WTC11 (cell line): ENCODE measurements around the gene CRELD1. TPM values are rescaled to one million over a fixed set of nuclear protein-coding genes. Genes with fewer than 3 reads are reported as not detected.

Source experiments
- CBFB ChIP-seq: sonication (generic); formaldehyde crosslinking; IDR thresholded peaks from 2 replicates; pipeline ENCODE4 v1.8.1; 2022; ENCODE audit warnings: mild to moderate bottlenecking, low read depth, missing genetic modification reagents
- CREM ChIP-seq: sonication (generic); formaldehyde crosslinking; IDR thresholded peaks from 2 replicates; pipeline ENCODE4 v1.8.1; 2022; ENCODE audit warnings: mild to moderate bottlenecking, missing genetic modification reagents, moderate library complexity
- EMX1 ChIP-seq: fragments of 250-450 bp; sonication (Bioruptor Pico); IDR thresholded peaks from 2 replicates; pipeline ENCODE4 v1.8.0; 2021; ENCODE audit warnings: mild to moderate bottlenecking
- FOXK1 ChIP-seq: sonication (generic); formaldehyde crosslinking; IDR thresholded peaks from 2 replicates; pipeline ENCODE4 v1.8.0; 2022; ENCODE audit warnings: mild to moderate bottlenecking, moderate library complexity, missing genetic modification reagents
- GRHL2 ChIP-seq: fragments of 250-450 bp; sonication (Bioruptor Pico); IDR thresholded peaks from 2 replicates; pipeline ENCODE4 v1.8.0; 2022; ENCODE audit warnings: mild to moderate bottlenecking, moderate library complexity; ENCODE audit not compliant: insufficient replicate concordance, severe bottlenecking
- MXD4 ChIP-seq: fragments of 250-450 bp; sonication (Bioruptor Pico); IDR thresholded peaks from 2 replicates; pipeline ENCODE4 v1.8.0; 2021; ENCODE audit warnings: mild to moderate bottlenecking, moderate library complexity, borderline replicate concordance
- NFYB ChIP-seq: sonication (generic); formaldehyde crosslinking; conservative IDR thresholded peaks from 2 replicates; pipeline ENCODE4 v1.8.0; 2022; ENCODE audit warnings: low read depth, missing genetic modification reagents
- NR1H2 ChIP-seq: sonication (generic); formaldehyde crosslinking; IDR thresholded peaks from 2 replicates; pipeline ENCODE4 v1.9.0; 2021; ENCODE audit warnings: mild to moderate bottlenecking, moderate library complexity, missing genetic modification reagents
- NR2C2 ChIP-seq: sonication (generic); formaldehyde crosslinking; IDR thresholded peaks from 2 replicates; pipeline ENCODE4 v1.8.0; 2022; ENCODE audit warnings: mild to moderate bottlenecking, missing genetic modification reagents
- PRRX2 ChIP-seq: fragments of 250-450 bp; sonication (Bioruptor Pico); IDR thresholded peaks from 2 replicates; pipeline ENCODE4 v1.8.0; 2021; ENCODE audit warnings: mild to moderate bottlenecking
- SMAD3 ChIP-seq: sonication (generic); formaldehyde crosslinking; IDR thresholded peaks from 2 replicates; pipeline ENCODE4 v1.8.0; 2022; ENCODE audit warnings: missing genetic modification reagents, mild to moderate bottlenecking, borderline replicate concordance
- TEAD4 ChIP-seq: sonication (generic); formaldehyde crosslinking; IDR thresholded peaks from 2 replicates; pipeline ENCODE4 v1.8.0; 2022; ENCODE audit warnings: mild to moderate bottlenecking, missing genetic modification reagents
- ZBTB21 ChIP-seq: sonication (generic); formaldehyde crosslinking; IDR thresholded peaks from 2 replicates; pipeline ENCODE4 v1.8.1; 2023; ENCODE audit warnings: mild to moderate bottlenecking, missing genetic modification reagents, borderline replicate concordance
- ZNF121 ChIP-seq: sonication (generic); formaldehyde crosslinking; IDR thresholded peaks from 2 replicates; pipeline ENCODE4 v1.8.0; 2023; ENCODE audit warnings: missing genetic modification reagents
- total RNA-seq: library from RNA; stranded (reverse); gene quantifications from 3 replicates; pipeline ENCODE4 v1.2.3, GENCODE V29; 2021
- TF ChIP-seq, protein P1 (sequence below): sonication (generic); formaldehyde crosslinking; IDR thresholded peaks from 2 replicates; pipeline ENCODE4 v1.8.1; 2023; ENCODE audit warnings: mild to moderate bottlenecking, missing genetic modification reagents, borderline replicate concordance
- TF ChIP-seq, protein P2 (sequence below): fragments of 200-600 bp; IDR thresholded peaks from 2 replicates; pipeline ENCODE4 v1.8.0; 2022; ENCODE audit warnings: antibody characterized with exemption
- TF ChIP-seq, protein P3 (sequence below): sonication (generic); formaldehyde crosslinking; conservative IDR thresholded peaks from 2 replicates; pipeline ENCODE4 v1.8.1; 2022; ENCODE audit warnings: mild to moderate bottlenecking, missing genetic modification reagents
- TF ChIP-seq, protein P4 (sequence below): sonication (generic); formaldehyde crosslinking; IDR thresholded peaks from 2 replicates; pipeline ENCODE4 v1.8.0; 2023; ENCODE audit warnings: mild to moderate bottlenecking, missing genetic modification reagents
- TF ChIP-seq, protein P5 (sequence below): sonication (generic); formaldehyde crosslinking; IDR thresholded peaks from 2 replicates; pipeline ENCODE4 v1.8.1; 2023; ENCODE audit warnings: mild to moderate bottlenecking, moderate library complexity, missing genetic modification reagents
- TF ChIP-seq, protein P6 (sequence below): fragments of 250-450 bp; sonication (Bioruptor Pico); IDR thresholded peaks from 2 replicates; pipeline ENCODE4 v2.1.2; 2022; ENCODE audit warnings: mild to moderate bottlenecking, moderate library complexity
- TF ChIP-seq, protein P7 (sequence below): sonication (generic); formaldehyde crosslinking; IDR thresholded peaks from 2 replicates; pipeline ENCODE4 v1.8.0; 2023; ENCODE audit warnings: missing genetic modification reagents

The CRELD1 gene
- total RNA-seq, 1 experiment from 2014 or later: 18.8 TPM

DNA sequence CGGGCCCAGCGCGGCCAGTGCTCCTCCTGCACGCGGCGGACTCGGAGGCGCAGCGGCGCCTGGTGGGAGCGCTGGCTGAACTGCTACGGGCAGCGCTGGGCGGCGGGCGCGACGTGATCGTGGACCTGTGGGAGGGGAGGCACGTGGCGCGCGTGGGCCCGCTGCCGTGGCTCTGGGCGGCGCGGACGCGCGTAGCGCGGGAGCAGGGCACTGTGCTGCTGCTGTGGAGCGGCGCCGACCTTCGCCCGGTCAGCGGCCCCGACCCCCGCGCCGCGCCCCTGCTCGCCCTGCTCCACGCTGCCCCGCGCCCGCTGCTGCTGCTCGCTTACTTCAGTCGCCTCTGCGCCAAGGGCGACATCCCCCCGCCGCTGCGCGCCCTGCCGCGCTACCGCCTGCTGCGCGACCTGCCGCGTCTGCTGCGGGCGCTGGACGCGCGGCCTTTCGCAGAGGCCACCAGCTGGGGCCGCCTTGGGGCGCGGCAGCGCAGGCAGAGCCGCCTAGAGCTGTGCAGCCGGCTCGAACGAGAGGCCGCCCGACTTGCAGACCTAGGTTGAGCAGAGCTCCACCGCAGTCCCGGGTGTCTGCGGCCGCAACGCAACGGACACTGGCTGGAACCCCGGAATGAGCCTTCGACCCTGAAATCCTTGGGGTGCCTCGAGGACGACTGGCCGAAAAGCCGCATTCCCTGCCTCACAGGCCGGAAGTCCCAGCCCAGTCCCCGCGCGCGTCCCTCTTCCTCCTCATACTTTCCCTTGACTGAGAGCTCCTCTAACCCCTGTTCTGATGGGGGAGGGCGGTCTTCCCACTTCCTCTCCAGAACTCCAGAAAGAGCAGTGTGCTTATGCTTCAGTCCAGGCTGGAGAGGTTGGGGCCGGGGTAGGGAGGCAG lies 18.1 kb upstream of the CRELD1 start (continued):
- TF ChIP-seq, protein P1, sequence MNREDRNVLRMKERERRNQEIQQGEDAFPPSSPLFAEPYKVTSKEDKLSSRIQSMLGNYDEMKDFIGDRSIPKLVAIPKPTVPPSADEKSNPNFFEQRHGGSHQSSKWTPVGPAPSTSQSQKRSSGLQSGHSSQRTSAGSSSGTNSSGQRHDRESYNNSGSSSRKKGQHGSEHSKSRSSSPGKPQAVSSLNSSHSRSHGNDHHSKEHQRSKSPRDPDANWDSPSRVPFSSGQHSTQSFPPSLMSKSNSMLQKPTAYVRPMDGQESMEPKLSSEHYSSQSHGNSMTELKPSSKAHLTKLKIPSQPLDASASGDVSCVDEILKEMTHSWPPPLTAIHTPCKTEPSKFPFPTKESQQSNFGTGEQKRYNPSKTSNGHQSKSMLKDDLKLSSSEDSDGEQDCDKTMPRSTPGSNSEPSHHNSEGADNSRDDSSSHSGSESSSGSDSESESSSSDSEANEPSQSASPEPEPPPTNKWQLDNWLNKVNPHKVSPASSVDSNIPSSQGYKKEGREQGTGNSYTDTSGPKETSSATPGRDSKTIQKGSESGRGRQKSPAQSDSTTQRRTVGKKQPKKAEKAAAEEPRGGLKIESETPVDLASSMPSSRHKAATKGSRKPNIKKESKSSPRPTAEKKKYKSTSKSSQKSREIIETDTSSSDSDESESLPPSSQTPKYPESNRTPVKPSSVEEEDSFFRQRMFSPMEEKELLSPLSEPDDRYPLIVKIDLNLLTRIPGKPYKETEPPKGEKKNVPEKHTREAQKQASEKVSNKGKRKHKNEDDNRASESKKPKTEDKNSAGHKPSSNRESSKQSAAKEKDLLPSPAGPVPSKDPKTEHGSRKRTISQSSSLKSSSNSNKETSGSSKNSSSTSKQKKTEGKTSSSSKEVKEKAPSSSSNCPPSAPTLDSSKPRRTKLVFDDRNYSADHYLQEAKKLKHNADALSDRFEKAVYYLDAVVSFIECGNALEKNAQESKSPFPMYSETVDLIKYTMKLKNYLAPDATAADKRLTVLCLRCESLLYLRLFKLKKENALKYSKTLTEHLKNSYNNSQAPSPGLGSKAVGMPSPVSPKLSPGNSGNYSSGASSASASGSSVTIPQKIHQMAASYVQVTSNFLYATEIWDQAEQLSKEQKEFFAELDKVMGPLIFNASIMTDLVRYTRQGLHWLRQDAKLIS (CRISPR knock-in tag): no peak
- TF ChIP-seq, protein P2, sequence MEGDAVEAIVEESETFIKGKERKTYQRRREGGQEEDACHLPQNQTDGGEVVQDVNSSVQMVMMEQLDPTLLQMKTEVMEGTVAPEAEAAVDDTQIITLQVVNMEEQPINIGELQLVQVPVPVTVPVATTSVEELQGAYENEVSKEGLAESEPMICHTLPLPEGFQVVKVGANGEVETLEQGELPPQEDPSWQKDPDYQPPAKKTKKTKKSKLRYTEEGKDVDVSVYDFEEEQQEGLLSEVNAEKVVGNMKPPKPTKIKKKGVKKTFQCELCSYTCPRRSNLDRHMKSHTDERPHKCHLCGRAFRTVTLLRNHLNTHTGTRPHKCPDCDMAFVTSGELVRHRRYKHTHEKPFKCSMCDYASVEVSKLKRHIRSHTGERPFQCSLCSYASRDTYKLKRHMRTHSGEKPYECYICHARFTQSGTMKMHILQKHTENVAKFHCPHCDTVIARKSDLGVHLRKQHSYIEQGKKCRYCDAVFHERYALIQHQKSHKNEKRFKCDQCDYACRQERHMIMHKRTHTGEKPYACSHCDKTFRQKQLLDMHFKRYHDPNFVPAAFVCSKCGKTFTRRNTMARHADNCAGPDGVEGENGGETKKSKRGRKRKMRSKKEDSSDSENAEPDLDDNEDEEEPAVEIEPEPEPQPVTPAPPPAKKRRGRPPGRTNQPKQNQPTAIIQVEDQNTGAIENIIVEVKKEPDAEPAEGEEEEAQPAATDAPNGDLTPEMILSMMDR: no peak
- TF ChIP-seq, protein P3, sequence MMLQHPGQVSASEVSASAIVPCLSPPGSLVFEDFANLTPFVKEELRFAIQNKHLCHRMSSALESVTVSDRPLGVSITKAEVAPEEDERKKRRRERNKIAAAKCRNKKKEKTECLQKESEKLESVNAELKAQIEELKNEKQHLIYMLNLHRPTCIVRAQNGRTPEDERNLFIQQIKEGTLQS (CRISPR knock-in tag): 0 out of 2 replicates have a peak, but pooled peaks have one; percentile 70
- TF ChIP-seq ZBTB21 (CRISPR knock-in tag): no peak
- TF ChIP-seq, protein P4, sequence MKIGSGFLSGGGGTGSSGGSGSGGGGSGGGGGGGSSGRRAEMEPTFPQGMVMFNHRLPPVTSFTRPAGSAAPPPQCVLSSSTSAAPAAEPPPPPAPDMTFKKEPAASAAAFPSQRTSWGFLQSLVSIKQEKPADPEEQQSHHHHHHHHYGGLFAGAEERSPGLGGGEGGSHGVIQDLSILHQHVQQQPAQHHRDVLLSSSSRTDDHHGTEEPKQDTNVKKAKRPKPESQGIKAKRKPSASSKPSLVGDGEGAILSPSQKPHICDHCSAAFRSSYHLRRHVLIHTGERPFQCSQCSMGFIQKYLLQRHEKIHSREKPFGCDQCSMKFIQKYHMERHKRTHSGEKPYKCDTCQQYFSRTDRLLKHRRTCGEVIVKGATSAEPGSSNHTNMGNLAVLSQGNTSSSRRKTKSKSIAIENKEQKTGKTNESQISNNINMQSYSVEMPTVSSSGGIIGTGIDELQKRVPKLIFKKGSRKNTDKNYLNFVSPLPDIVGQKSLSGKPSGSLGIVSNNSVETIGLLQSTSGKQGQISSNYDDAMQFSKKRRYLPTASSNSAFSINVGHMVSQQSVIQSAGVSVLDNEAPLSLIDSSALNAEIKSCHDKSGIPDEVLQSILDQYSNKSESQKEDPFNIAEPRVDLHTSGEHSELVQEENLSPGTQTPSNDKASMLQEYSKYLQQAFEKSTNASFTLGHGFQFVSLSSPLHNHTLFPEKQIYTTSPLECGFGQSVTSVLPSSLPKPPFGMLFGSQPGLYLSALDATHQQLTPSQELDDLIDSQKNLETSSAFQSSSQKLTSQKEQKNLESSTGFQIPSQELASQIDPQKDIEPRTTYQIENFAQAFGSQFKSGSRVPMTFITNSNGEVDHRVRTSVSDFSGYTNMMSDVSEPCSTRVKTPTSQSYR: 0 out of 2 replicates have a peak, but pooled peaks have one; percentile 59
- no peak for TF ChIP-seq ZNF121 (CRISPR knock-in tag)
- TF ChIP-seq, protein P5, sequence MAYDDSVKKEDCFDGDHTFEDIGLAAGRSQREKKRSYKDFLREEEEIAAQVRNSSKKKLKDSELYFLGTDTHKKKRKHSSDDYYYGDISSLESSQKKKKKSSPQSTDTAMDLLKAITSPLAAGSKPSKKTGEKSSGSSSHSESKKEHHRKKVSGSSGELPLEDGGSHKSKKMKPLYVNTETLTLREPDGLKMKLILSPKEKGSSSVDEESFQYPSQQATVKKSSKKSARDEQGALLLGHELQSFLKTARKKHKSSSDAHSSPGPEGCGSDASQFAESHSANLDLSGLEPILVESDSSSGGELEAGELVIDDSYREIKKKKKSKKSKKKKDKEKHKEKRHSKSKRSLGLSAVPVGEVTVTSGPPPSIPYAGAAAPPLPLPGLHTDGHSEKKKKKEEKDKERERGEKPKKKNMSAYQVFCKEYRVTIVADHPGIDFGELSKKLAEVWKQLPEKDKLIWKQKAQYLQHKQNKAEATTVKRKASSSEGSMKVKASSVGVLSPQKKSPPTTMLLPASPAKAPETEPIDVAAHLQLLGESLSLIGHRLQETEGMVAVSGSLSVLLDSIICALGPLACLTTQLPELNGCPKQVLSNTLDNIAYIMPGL (CRISPR knock-in tag): peak; percentile 65; the same call in 1 of the 2 replicates
- TF ChIP-seq PRRX2: no peak
- no peak for TF ChIP-seq CBFB
- TF ChIP-seq NFYB (CRISPR knock-in tag): peak; percentile 45; the same call in 1 of the 2 replicates
- no peak for TF ChIP-seq NR2C2 (CRISPR knock-in tag)
- no peak for TF ChIP-seq EMX1
- TF ChIP-seq SMAD3: peak; percentile 63; the same call in 1 of the 2 replicates
- TF ChIP-seq TEAD4 (CRISPR knock-in tag): 0 out of 2 replicates have a peak, but pooled peaks have one; percentile 26
- TF ChIP-seq, protein P6, sequence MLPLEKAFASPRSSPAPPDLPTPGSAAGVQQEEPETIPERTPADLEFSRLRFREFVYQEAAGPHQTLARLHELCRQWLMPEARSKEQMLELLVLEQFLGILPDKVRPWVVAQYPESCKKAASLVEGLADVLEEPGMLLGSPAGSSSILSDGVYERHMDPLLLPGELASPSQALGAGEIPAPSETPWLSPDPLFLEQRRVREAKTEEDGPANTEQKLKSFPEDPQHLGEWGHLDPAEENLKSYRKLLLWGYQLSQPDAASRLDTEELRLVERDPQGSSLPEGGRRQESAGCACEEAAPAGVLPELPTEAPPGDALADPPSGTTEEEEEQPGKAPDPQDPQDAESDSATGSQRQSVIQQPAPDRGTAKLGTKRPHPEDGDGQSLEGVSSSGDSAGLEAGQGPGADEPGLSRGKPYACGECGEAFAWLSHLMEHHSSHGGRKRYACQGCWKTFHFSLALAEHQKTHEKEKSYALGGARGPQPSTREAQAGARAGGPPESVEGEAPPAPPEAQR (CRISPR knock-in tag): no peak
- TF ChIP-seq FOXK1 (CRISPR knock-in tag): peak; percentile 91
- no peak for TF ChIP-seq MXD4 (CRISPR knock-in tag)
- TF ChIP-seq, protein P7, sequence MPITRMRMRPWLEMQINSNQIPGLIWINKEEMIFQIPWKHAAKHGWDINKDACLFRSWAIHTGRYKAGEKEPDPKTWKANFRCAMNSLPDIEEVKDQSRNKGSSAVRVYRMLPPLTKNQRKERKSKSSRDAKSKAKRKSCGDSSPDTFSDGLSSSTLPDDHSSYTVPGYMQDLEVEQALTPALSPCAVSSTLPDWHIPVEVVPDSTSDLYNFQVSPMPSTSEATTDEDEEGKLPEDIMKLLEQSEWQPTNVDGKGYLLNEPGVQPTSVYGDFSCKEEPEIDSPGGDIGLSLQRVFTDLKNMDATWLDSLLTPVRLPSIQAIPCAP: peak; percentile 90
- TF ChIP-seq GRHL2: no peak
- no peak; the same call in 1 of the 2 replicates for TF ChIP-seq NR1H2 (CRISPR knock-in tag)
- peak; percentile 28; the same call in 1 of the 2 replicates for TF ChIP-seq CREM (CRISPR knock-in tag)
